ENCODE results near the gene TYROBP.

The TYROBP gene

DNA sequence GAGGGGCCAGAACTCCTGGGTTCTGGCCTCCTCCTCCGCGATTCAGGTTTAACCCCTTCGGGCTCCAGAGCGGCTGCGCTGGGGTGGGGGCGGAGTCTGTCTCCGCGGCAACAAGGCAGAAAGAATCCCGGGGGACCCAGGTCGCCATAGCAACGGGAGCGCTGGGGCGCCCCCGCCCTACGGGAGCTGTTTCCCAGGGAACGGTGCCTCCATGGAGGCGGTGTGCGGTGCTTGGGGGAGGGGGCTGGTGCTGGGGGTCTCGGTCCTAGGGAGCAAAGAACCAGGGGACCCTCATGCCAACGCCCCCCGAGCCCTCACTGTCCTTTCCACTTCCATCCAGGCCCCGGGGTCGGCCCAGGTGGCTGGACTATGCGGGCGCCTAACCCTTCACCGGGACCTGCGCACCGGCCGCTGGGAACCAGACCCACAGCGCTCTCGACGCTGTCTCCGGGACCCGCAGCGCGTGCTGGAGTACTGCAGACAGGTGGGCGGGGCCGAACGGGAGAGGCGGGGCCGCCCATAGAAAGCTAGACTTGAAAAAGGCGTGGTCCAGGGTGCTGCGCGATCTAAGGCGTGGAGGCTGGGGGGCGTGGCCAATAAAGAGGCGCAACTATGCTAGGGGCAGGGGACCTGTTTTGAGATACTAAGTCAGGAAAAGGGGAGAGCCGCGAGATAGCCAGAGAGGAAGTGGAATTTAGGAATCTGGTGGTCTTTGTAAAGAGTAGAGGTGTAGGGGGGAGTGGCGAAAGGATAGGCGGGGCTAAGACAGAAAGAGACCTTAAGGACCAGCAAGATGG lies 38.6 kb downstream of the TYROBP start:
- H3K27ac ChIP-seq, result peak overlapping the region; percentile 87
- H3K9me3 ChIP-seq (ENCODE audit: severe bottlenecking), result no peaks in the 10 kb centered on the region
- TF ChIP-seq, protein P1, sequence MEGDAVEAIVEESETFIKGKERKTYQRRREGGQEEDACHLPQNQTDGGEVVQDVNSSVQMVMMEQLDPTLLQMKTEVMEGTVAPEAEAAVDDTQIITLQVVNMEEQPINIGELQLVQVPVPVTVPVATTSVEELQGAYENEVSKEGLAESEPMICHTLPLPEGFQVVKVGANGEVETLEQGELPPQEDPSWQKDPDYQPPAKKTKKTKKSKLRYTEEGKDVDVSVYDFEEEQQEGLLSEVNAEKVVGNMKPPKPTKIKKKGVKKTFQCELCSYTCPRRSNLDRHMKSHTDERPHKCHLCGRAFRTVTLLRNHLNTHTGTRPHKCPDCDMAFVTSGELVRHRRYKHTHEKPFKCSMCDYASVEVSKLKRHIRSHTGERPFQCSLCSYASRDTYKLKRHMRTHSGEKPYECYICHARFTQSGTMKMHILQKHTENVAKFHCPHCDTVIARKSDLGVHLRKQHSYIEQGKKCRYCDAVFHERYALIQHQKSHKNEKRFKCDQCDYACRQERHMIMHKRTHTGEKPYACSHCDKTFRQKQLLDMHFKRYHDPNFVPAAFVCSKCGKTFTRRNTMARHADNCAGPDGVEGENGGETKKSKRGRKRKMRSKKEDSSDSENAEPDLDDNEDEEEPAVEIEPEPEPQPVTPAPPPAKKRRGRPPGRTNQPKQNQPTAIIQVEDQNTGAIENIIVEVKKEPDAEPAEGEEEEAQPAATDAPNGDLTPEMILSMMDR (IDR thresholded peaks at IDR 0.05; ENCODE audit: low read depth, low read length), result no peak
- H3K4me3 ChIP-seq (ENCODE audit: low read depth, low read length), result peak overlapping the region; percentile 63
- no peaks in the 10 kb centered on the region for H3K27me3 ChIP-seq (ENCODE audit: insufficient read depth, low read depth, severe bottlenecking)
- H3K36me3 ChIP-seq, result peaks cover 50% of the 10 kb centered on the region
- peak; percentile 96 for DNase-seq

DNA sequence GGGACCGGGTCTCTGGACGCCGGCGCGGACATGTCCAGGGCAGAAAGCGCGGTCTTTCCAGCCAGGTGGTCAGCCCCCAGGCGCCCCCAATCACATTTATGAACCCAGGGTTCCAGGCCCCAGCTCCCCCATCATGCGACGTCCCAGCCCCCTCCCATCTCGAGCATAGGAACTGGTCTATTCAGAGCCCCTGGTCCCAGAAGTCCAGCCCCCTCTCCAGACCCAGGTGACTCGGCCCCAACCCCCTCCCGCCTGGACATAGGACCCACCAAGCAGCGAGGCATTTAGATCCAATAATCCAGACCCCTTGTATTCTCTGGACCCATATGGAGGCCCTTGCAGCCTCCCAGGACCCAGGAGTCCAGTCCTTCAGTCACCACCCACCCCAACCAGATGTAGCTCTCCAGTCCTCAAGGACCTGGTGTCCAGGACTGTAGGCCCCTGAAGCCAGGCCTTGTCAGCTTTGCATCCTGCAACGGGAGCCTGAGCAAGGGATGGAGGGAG lies 39.2 kb downstream of the TYROBP start:
- Histone ChIP-seq H3K4me3 (ENCODE audit: low read depth, low read length) (peak overlapping the region; percentile 63), H3K36me3 (peaks cover 50% of the 10 kb centered on the region), H3K27ac (peak overlapping the region; percentile 87), H3K9me3 (ENCODE audit: severe bottlenecking) (no peaks in the 10 kb centered on the region), H3K27me3 (ENCODE audit: insufficient read depth, low read depth, severe bottlenecking) (no peaks in the 10 kb centered on the region)
- DNase-seq, result no peak
- TF ChIP-seq, protein P1 (IDR thresholded peaks at IDR 0.05; ENCODE audit: low read depth, low read length), result no peak

DNA sequence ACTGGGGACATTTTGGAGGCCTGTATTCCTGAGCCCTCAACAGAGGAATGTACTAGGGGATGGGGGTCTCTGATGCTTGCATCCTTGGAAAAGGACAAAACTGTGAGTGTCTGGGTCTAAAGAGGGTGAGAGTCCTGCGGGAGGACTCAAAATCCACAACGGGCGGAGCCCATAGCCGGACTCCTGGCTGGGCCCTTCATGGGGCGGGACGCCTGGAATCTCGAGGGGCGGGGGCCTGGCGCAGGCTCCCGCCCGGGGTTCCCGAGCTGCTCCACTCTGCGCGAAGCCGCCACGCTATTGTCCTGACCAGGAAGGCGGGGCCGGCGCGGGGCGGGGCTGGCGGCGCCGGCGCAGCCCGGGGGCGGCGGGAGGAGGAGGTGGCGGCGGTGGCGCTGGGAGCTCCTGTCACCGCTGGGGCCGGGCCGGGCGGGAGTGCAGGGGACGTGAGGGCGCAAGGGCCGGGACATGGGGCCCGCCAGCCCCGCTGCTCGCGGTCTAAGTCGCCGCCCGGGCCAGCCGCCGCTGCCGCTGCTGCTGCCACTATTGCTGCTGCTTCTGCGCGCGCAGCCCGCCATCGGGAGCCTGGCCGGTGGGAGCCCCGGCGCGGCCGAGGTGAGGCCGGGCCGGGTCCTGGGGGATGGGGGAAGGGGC lies 39.8 kb downstream of the TYROBP start, which contains the start of gene APLP1:
Gene APLP1, plus strand, starts transcription at position 403 of the 651 bp plus-strand sequence. Its CDS starts 63 bp downstream, at position 466.
- DNase-seq, result peak; percentile 93
- Histone ChIP-seq H3K27ac (peak within 1 kb of the TSS; percentile 87), H3K4me3 (ENCODE audit: low read depth, low read length) (peak within 1 kb of the TSS; percentile 63), H3K36me3 (peaks cover 50% of the 10 kb centered on the region), H3K27me3 (ENCODE audit: insufficient read depth, low read depth, severe bottlenecking) (no peaks in the 10 kb centered on the region), H3K9me3 (ENCODE audit: severe bottlenecking) (no peaks in the 10 kb centered on the region)
- TF ChIP-seq, protein P1 (IDR thresholded peaks at IDR 0.05; ENCODE audit: low read depth, low read length), result no peak

DNA sequence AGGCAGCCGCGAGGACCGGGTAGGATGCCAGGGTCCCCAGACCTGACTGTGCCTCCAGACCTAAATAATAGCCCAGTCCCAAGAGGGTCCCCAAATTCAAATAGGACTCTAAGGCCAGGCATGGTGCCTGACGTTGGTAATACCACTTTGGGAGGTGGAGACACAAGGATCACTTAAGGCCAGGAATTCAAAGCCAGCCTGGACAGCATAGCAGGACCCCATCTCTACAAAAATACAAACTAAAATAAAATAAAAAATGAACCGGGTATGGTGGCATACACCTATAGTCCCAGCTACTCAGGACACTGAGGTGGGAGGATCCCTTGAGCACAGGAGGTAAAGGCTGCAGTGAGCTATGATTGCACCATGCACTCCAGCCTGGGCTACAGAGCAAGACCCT lies 45.1 kb downstream of the TYROBP start:
- no peaks in the 10 kb centered on the region for H3K27me3 ChIP-seq (ENCODE audit: insufficient read depth, low read depth, severe bottlenecking)
- TF ChIP-seq, protein P1 (IDR thresholded peaks at IDR 0.05; ENCODE audit: low read depth, low read length), result no peak
- DNase-seq, result no peak
- no peaks in the 10 kb centered on the region for H3K9me3 ChIP-seq (ENCODE audit: severe bottlenecking)
- no peak overlapping the region for H3K27ac ChIP-seq
- H3K4me3 ChIP-seq (ENCODE audit: low read depth, low read length), result no peak overlapping the region
- H3K36me3 ChIP-seq, result peaks cover 85% of the 10 kb centered on the region

DNA sequence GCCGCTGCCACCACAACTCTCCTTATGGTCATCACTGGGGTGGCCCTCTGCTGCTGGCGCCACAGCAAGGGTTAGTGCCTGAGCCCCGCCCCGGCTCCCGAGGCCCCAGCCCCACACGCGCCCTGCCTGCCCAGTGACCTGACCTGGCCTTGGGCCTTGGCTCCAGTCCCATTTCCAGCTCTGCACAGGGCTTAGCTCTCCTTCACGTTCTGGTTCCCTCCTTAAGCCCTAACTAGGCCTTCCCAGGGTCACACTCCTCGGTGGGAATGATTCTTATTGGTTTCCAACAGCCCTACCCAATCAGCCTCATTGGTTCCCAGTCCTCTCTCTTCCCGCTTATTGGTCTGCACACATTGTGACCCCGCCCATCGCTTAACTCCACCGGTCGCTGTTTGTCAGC lies 45.6 kb downstream of the TYROBP start:
- TF ChIP-seq, protein P1 (IDR thresholded peaks at IDR 0.05; ENCODE audit: low read depth, low read length), result no peak
- Histone ChIP-seq H3K27ac (no peak overlapping the region), H3K9me3 (ENCODE audit: severe bottlenecking) (no peaks in the 10 kb centered on the region), H3K27me3 (ENCODE audit: insufficient read depth, low read depth, severe bottlenecking) (no peaks in the 10 kb centered on the region), H3K36me3 (peaks cover 85% of the 10 kb centered on the region), H3K4me3 (ENCODE audit: low read depth, low read length) (no peak overlapping the region)
- no peak for DNase-seq

All from WERI-Rb-1 (cell line).